ENCODE results near the gene SF1.

SF1 gene

DNA sequence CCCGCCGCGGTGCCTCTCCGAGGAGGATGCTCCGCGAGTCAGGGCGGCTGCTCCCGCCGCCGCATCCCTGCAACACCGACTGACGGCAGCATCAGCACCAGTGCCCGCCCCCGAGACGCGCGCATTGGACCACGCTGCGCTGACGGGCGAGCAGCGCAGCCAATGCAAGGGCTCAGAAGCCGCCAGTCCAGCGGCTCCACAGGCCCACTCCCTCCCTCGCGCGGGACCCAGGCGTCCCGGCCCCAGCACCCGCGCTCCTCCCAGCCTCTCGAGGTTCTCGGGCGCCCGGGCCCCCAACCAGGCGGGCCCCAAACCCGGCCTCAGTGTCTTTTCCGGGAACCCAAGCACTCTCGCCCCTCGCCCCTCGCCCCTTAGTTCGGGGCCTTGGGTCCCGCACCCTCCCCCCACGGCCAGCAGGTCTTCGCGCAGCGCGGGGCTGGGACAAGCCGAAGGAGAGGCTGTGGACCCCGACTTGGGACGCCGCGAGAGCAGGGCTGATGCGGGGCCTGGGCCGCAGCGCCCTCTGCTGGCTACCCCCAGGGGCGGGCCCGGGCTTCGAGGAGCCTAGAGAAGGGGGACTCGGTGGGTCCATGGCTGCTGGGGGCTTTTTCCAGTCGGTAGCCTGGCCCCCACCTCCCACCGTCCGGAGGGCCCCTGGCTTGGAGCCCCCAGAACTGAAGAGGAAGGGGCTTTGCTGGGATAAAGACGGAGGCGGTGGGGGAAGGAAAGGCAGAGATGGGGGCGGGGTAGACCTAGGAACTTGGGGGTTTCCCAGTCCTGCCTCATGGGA is 55.0 kb downstream of the SF1 start, which contains the start of gene NRXN2:
Gene NRXN2, minus strand, starts transcription at position 81 of the 790 bp plus-strand sequence. CDS start 9,498 bp downstream, outside the sequence.
- peak; percentile 70 for DNase-seq

DNA sequence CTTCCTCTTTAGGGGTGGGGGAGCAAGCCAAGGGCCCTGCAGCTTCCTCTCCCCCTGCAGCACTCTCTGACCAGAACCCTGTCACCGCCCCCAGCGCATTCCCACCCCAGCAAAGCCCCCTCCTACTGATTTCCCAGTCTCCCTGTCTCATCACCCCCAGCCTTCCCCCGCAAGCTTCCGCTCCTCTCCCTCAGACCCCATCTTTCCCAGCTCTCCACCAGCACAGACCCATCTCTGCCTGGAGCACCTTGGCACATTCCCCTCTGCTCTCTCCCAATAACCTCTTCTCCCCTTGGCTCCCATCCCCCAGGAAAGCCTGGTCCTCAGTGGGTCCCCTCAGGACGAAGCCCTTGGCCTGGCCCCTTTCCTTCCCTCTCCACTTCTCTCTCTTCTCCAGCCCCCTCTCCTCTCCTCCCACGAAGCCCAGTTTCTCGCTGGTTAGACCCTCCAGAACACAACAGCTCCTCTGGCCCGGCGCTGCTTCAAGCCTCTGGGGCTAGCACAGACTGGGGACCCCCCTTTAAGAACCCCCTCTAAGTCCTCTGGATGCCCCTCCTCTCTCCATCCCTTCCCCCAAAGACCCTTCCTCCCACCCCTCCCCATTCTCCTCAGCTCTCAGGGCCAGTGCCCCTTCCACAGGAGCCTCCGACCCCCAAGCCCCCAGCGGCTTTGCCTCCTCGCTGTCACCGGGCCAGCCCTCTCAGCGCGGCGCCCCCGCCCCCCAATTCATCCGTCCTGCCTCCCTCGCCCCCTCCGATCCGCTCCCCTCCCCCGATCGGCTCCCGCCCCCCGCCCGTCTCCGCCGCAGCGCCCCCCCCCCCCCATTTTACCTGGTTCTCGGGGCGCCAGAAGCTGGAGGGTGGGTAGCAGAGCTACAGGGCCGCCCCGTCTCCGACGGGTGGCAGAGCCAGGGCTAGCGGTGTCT is 55.9 kb downstream of the SF1 start:
- DNase-seq = no peak

DNA sequence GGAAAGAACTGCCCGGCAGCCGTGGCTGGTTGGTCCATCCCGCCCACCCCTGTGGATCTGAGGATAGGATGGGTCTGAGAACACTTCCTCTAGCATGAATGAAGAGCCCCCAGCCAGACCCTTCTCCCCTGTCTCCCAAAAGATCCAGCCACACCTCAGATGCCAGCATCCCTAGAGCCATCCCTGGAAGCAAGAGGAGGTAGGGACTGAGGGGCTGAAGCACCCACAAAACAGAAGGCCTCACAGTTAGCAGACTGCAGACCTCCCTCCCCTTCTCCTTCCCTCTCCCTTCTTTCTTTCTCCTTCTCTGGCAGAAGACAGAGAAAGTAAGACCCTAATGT is 57.0 kb downstream of the SF1 start:
- no peak for DNase-seq

DNA sequence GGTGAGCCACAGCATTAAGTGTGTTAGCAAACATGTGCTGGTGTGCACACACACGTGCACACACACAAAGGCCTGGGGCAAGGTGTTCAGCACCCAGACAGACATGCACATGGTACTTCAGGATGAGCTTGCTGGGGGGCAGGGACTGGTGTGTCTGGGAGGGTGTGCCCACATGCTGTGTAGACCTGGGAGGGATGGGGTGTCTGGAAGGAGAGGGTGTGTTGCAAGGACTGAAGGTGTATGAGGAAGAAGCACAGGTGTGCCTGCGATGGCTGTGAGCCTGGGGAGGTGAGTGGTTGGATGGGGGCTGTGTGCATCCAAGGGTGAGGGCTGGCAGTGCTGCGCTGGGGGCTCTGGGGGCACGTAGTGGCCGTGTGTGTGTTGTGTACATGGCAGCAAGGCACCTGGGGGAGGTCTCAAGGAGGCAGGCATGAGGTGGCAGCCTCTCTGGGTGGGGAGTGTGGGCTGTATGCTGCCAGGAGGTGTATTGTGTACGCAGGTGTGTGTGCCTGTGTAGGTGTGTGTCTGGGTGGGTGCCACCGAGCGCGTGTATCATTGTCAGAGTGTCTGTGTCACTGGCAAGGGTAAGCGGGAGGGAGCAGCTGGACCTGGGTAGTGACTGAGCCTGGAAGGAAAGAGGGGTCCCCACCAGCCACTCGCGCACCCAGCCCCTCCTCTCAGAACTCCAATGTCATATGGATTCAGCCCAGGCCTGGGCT is 57.5 kb downstream of the SF1 start:
- no peak for DNase-seq

DNA sequence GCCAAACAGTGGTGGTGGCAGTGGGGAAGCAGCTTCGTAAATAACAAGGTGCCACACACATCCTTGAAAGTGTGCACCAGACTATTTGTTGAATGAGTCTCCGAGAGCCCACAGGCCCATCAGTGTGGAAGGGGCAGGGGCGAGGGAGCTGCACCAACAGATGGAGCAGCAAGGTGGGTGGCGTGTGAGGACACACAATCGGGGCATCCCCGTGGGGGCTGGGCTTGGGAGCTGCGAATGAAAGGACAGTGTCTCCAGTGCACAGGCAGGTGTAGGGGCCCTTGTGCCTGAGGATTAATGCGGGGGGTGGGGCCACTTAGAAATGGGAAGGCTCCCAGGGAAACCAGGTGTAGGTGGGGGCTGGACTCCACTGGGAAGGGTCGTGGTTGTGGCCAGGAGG is 58.2 kb downstream of the SF1 start:
- DNase-seq = no peak

DNA sequence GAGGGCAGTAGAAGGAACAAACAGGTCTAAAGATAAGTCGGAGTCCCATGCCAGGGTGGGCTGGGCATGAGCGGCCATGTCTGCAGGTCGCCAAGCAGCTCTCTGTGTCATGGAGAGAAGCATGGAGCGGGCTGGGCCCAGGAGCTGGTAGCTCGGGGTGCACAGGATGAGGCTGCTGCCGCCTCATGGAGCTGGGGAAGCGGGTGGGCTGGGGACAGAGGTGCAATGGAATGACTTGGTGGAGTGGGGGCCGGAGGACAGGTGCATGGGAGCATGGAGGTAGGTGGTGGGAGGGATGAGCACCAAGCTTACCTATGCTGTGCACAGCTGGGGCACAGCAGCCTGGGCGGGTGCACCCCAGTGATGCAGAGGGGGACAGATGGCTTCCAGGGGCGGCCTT is 58.9 kb downstream of the SF1 start:
- no peak for DNase-seq

DNA sequence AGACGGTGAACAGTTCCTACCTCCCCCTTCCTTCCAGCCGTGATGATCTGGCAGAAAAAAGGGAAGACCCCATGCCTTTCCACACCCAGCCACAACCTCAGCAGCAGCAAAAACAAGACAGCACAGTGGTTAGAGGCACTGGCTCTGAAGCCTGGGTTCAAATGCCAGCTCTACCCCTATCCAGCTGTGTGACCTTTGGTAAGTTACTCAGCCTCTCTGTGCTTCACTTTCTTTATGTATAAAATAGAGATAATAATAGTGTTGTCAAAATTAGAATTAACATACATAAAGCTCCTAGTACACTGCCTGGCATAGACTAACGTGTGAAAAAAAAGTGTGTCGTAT is 59.6 kb downstream of the SF1 start:
- DNase-seq = no peak

DNA sequence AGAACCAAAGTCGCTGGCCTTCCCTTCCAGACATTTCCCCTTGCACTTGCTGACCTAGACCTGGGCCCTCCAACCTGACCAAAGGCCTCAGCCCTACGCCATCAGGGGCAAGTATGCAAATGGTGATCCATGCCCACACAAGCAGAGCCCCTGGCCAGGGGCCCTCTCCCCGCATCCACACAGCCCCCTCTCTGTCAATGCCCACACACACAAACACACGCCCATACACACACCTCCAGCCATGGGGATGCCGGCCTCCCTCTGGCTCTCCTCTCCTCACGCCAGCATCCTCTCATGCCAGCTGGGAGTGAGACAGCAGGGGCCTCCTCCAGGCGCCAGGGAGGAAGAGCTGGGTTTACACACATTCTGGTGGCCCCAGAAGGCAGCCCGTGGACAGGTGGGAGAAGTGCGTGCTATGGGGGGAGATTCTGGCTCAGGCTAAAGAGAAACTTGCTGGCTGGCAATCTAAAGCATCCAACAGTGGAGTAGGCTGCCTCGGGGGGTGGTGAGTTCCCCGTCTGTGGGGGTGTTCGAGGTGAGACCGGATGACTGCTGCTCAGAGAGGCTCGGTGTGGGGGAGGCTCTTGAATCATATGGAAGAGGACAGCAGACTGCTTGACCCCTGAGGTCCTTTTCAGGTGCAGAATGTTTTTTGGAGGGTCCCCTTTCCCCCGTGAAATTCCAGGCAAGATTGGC is 60.1 kb downstream of the SF1 start:
- DNase-seq = no peak

DNA sequence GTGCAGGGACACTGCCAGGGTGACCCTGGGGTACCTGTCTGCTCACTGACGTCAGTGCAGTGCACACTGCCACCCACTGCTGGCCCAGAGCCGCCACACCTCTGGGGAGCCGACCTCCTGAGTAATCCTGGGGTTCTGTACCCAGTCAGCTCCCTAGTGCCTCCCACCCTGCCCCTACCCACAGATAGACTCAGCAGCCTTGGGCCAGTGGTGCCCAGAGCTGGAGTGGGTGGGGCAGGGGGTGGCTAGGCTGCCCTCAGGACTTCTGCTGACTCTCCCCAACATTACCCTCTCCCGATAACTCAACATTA is 61.1 kb downstream of the SF1 start:
- no peak for DNase-seq

DNA sequence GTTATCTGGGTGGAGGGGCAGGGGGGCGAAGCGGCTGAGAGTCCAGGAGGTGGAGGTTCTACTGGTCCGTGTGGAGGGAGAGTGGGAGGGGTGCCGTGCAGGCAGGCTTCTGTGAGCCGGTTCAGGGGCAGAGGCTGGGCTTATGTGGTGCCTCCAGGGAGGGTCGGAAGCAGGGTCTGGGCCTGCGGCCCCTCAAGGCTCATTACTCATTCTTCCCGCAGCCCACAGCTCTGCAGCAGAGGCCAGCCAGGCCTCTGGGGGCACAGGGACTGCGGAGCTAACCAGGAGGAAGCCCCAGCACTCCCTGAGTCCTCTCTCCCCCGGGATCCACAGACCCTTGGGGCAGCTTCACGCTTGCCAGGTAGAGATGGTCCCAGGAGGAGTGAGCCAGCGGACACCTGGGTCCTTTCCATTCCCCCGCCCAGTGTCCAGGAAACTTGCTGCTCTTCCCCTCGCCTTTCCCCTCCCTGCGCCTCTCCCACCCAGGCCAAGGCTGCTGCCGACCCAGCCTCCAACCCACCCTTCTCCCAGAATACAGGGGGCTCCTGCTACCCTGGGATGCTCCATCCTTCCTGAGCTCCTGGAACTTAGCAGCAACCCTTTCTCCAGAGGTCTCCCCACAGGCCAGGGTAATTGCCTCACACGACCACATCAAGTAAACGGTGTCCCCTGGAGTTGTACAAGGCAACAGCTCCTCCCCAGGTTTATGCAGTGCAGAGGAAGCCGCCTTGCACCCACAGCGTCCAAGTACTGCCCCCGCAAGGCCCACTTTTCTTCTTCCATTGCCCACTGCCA is 61.7 kb downstream of the SF1 start:
- DNase-seq = no peak

DNA sequence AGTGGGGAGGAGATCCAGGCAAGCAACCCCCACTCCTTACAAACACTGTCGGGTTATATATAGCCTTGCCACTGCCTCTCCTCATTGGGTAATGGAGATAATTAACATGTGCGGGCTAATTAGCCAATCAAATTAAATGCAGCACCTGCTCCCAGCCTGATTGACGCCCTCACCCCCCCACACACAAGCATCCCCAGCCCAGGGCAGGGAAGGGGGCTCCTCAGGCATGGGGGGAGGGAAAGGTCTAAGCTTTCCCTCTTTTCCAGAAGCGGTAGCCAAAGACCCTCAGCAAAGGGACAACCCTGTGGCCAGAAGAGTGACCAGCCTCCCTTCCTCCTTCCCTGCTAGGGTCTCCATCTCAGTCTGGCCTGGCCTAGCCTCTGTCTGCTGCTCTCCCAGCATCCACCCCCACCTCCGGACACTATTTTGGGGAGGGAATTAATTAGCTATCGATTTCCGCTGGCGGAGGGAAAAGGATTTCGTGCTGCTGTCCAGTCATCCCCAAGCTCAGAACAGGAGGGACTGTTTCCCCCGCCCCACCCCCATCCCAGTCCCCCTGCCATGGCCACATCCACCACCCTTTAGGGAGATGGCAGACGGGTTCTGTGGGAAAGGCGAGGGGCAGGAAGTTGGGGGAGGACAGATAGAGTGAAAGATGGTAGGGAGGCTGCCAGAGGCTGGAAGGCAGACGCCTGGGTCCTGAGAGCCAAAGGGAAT is 62.4 kb downstream of the SF1 start:
- DNase-seq = no peak

DNA sequence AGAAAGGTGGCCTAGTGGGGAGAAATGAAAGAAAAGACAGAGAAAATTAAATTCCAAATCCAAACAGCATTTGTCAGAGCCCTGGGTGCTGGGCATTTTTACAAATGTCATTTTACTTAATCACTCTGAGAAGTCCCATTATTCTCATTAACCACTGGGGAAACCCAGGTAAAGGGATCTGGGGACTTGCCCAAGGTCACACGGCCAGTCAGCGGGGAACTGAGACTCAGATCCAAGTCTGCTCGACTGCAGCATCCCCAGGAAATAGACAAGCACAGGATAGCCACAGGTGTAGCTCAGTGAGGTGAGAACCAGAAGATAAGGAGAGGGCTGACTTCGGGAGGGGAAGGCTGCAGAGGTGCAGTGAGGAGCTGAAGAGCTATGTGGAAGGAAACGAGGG is 63.2 kb downstream of the SF1 start:
- DNase-seq = no peak

DNA sequence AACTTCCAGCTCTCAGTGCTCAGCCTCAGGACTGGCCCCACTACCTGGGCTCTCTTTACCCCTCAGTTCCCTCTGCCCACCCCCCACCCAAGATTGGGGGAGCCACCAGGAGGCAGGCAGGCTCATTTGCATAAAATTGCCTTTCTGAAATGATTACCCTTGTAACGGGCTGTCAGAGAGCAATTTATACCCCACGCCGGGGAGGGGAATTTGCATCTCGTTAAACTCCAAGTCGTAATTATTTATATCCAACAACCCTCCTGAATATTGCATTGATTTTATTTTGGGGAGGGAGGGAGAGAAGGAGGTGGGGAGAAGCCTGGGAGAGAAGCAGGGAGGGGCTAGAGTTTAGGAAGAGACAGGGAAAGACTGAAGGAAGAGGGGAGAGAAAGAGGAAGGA is 63.7 kb downstream of the SF1 start:
- no peak for DNase-seq

Data from DMS79 (cell line).